Adrenal gland (tissue), 12 donors: ENCODE results near the gene BCL11B. TPM values are rescaled to one million over a fixed set of nuclear protein-coding genes. Genes with fewer than 3 reads are reported as not detected.

Experiments
- DNase-seq, 7 donors: peaks; one replicate each; pipeline ENCODE4 v3.0.0-alpha.2; 2019 to 2020
- H3K27ac ChIP-seq, 5 donors: fragments of 200-600 bp; sonication (generic) in 4 of 5; 1 replicate in 3 of 5; 2 replicates in 2 of 5; pipeline versions ENCODE4 v1.5.1 to v1.8.0; 2016 to 2020; ENCODE audit warnings: mild to moderate bottlenecking in 1 of 5
- H3K27me3 ChIP-seq: fragments of 200-600 bp; 2 replicates; pipeline ENCODE4 v1.8.0; 2021
- H3K36me3 ChIP-seq, 2 donors: fragments of 200-600 bp; replicated peaks in 1 of 2; 1 replicate in 1 of 2; 2 replicates in 1 of 2; pipeline versions ENCODE4 v1.5.1 to v1.8.0; 2018 to 2022
- H3K4me1 ChIP-seq, 2 donors: fragments of 200-600 bp; replicated peaks in 1 of 2; 1 replicate in 1 of 2; 2 replicates in 1 of 2; pipeline versions ENCODE4 v1.5.1 to v1.8.0; 2018 to 2021
- H3K4me3 ChIP-seq, 4 donors: fragments of 200-600 bp; sonication (generic) in 3 of 4; one replicate each; pipeline ENCODE4 v1.5.1; 2016 to 2018
- H3K9me3 ChIP-seq, 3 donors: fragments of 200-600 bp; sonication (generic) in 1 of 3; replicated peaks in 1 of 3; 1 replicate in 2 of 3; 2 replicates in 1 of 3; pipeline versions ENCODE4 v1.5.1 to v1.8.0; 2016 to 2021
- CTCF ChIP-seq, 6 experiments: fragments of 450-650 bp in 4 of 6; fragments of 200-600 bp in 2 of 6; sonication (generic) in 1 of 6; IDR thresholded peaks; 1 replicate in 5 of 6; 2 replicates in 1 of 6; pipeline versions ENCODE4 v1.5.1 to v1.8.0; 2016 to 2021; ENCODE audit warnings: antibody characterized with exemption in 6 of 6, mild to moderate bottlenecking in 2 of 6, moderate library complexity in 1 of 6
- POLR2A ChIP-seq, 2 donors: fragments of 450-650 bp; IDR thresholded peaks; one replicate each; pipeline ENCODE4 v1.6.1; 2017; ENCODE audit warnings: antibody characterized with exemption in 2 of 2, mild to moderate bottlenecking in 2 of 2, moderate library complexity in 1 of 2
- WGBS, 4 donors: extraction: QIAGEN DNeasy Blood & Tissue Kit in 2 of 4; methylation state at CpG; one replicate each; pipeline versions ENCODE4 v1.1.5 to v1.1.7; 2013 to 2017; 5-methylcytosine and 5-hydroxymethylcytosine counted together
- intact Hi-C, 2 donors: fragments of 100-400 bp; cut with DNase I; formaldehyde crosslinking; loops; one replicate each; pipeline versions ENCODE4 v1.14.1 to v1.15.0; 2022 to 2023
- polyA plus RNA-seq, 3 donors: library from polyadenylated mRNA; stranded (reverse); fragments of 200-250 nt in 2 of 3; fragments of 350-450 nt in 1 of 3; fragmentation: Illumina TruSeq in 1 of 3; extraction: RNeasy Lipid Tissue Mini Kit (QIAGEN cat#74804) in 1 of 3; gene quantifications; one replicate each; pipeline ENCODE4 v1.2.3, GENCODE V29; 2013 to 2014
- total RNA-seq, 9 donors: library from RNA; depleted of rRNA in 4 of 9; stranded (reverse); fragments of >200 nt in 4 of 9; fragments of 120-200 nt in 1 of 9; fragmentation: NEBNext Ultra II Directional in 1 of 9; extraction: Animal tissue kit (Norgen Biotek cat#: 25700) in 1 of 9; gene quantifications; one replicate each; pipeline versions ENCODE4 v1.1.0 to v1.2.4, GENCODE V29; 2013 to 2023
- donor health status: healthy with polysubstance abuse.
- donor health status: Bipolar disorder and iron deficiency.
- donor health status: DM: yes; HTN: yes; CAD: no.
- donor health status: DM: no; HTN: no; CAD: no.
- donor health status: DM: no; HTN: no; CAD: no.
- donor health status: DM: yes; HTN: yes; CAD: no.

The BCL11B gene
- total and polyA plus RNA-seq, 12 donors, result 0.24 to 3.2 (median 0.54) TPM

- WGBS, 4 donors, result 77 to 87% (median 84%) methylated on average over 2 of the region's 2 CpGs
These were observed 20.3 kb downstream of the BCL11B start for GRCh38 chr14:99251721-99252120.

DNA sequence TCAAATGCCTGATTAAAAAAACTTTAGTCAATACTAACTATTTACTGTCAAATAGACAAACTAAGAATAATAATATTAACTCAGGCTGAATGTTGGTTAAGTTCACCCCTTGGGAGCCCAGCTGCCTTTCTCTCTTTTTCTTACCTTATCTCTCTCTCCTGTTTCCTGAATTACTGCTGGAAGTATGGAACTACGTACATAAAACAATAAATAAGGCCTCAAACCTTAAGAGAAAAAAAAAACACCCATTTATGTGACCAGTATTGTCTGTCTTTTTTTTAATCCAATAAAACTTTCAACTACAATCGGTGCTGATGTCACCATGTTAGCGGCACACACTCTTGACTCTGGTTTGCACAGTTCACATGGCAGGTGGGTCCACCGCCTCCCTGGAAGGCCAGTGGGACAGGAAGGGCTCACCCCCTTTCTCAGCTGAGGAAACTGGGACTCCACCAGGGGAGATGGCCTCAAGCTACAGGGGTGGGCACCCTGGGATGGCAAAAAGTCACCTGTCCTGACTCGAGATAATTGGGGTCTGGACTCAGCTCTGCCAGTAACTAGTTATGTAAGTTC lies 21.3 kb downstream of the BCL11B start:
- H3K4me1 ChIP-seq, result no peaks in the 10 kb centered on the region
- no peaks in the 10 kb centered on the region for H3K9me3 ChIP-seq
- no peak overlapping the region for H3K27ac ChIP-seq
- no peaks in the 10 kb centered on the region for H3K36me3 ChIP-seq
- peaks cover 42% of the 10 kb centered on the region for H3K27me3 ChIP-seq
- no peak for DNase-seq
- WGBS, 4 donors, result 78 to 88% (median 81%) methylated on average over 4 to 5 of the region's 5 CpGs
- TF ChIP-seq POLR2A (IDR thresholded peaks at IDR 0.05), result no peak
- TF ChIP-seq CTCF (IDR thresholded peaks at IDR 0.05), result no peak
- no peak overlapping the region for H3K4me3 ChIP-seq
- intact Hi-C loops, result no loop called here

More at GRCh38 chr14:99251721-99252120, 20.3 kb downstream of the BCL11B start:
- intact Hi-C loops, result no loop called here
- Histone ChIP-seq H3K4me3 (no peak overlapping the region), H3K9me3 (no peaks in the 10 kb centered on the region), H3K4me1 (no peaks in the 10 kb centered on the region), H3K36me3 (no peaks in the 10 kb centered on the region), H3K27ac (no peak overlapping the region), H3K27me3 (peaks cover 33% of the 10 kb centered on the region)
- TF ChIP-seq CTCF (IDR thresholded peaks at IDR 0.05) (no peak), POLR2A (IDR thresholded peaks at IDR 0.05) (no peak)
- DNase-seq, result no peak

DNA sequence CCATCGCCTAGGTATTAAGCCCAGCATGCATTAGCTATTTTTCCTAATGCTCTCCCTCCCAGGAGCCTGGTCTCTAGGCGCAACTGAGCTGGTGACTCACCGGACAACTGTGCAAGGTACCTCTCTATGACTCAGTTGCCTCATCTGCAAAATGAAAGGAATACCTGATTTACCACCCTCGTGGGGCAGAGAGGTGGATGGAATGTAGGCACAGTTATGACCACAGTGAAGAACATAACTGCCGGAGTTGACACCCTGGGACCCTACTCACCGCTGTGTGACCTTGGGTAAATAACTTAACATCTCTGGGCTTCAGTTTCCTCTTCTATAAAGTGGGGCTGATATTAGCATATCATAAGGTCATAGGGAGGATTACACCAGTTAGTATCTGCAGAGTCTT lies 22.6 kb downstream of the BCL11B start:
- peaks cover 46% of the 10 kb centered on the region for H3K27me3 ChIP-seq
- WGBS, 4 donors, result 80 to 89% (median 84%) methylated on average over 6 of the region's 6 CpGs
- H3K9me3 ChIP-seq, result no peaks in the 10 kb centered on the region
- H3K36me3 ChIP-seq, result no peaks in the 10 kb centered on the region
- TF ChIP-seq CTCF (IDR thresholded peaks at IDR 0.05) (no peak), POLR2A (IDR thresholded peaks at IDR 0.05) (no peak)
- H3K27ac ChIP-seq, result no peak overlapping the region
- no peak overlapping the region for H3K4me3 ChIP-seq
- intact Hi-C loops, result no loop called here
- DNase-seq, result no peak
- H3K4me1 ChIP-seq, result no peaks in the 10 kb centered on the region

DNA sequence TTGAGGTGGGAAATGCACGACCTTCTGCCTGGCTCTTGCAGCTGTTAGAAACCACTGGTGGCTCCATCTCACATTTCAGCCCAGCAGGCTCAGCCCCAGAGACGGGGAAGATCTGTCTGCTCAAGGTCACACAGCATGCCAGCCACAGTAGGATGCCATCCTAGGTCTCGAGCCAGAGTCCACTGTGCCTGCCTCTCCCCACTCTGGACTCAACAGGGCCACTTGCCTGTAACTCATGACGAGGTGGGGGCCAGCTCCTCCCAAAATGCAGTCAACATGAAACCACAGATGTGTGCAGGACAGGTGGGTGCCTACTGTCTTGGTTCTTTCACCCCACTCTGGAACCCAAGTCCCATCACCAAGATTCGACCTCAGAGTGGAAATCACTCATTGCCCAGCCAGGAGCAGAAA lies 23.2 kb downstream of the BCL11B start:
- peaks cover 44% of the 10 kb centered on the region for H3K27me3 ChIP-seq
- no peaks in the 10 kb centered on the region for H3K9me3 ChIP-seq
- no peaks in the 10 kb centered on the region for H3K4me1 ChIP-seq
- intact Hi-C loops, result no loop called here
- TF ChIP-seq POLR2A (IDR thresholded peaks at IDR 0.05), result no peak
- H3K36me3 ChIP-seq, result no peaks in the 10 kb centered on the region
- no peak overlapping the region for H3K4me3 ChIP-seq
- no peak overlapping the region for H3K27ac ChIP-seq
- no peak for DNase-seq
- WGBS, 4 donors, result 40 to 65% (median 51%) methylated on average over 4 to 5 of the region's 5 CpGs

GRCh38 chr14:99247772-99248171 lies 24.2 kb downstream of the BCL11B start:
- Histone ChIP-seq H3K36me3 (no peaks in the 10 kb centered on the region), H3K4me3 (no peak overlapping the region), H3K4me1 (no peaks in the 10 kb centered on the region), H3K27ac (no peak overlapping the region), H3K9me3 (no peaks in the 10 kb centered on the region), H3K27me3 (peaks cover 41% of the 10 kb centered on the region)
- WGBS, 4 donors, result 81 to 93% (median 82%) methylated on average over 4 to 6 of the region's 6 CpGs
- no peak for DNase-seq
- intact Hi-C loops, result no loop called here
- TF ChIP-seq CTCF (IDR thresholded peaks at IDR 0.05) (no peak), POLR2A (IDR thresholded peaks at IDR 0.05) (no peak)
